Activated gamma-delta T cell treated with anti-CD3 and anti-CD28 coated beads, Interleukin-2, amount 50 U/mL, for 16 hours (primary cell): ENCODE results near the gene SHC4.

Experiments used
- DNase-seq: peaks from one replicate; pipeline ENCODE4 v3.0.0-alpha.2; 2020; ENCODE audit warnings: low read depth

The SHC4 gene

DNA sequence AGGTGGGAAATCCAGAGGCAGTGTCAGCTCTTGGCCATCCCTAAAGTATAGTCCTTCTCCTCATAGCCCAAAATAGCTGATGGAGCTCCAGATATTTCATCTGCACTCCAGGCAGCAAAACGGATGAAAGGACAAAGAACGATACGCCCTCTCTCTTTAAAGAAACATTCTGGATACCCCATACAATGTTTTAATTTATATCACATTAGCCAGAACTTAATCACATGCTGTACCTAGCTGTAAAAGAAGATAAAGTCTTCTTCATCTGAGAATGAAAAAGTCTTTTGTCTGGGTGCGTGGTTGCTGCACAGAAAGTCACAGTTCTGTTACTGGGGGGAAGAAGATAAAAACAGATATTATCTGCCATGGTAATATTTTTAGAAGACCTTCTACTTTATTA is 4.3 kb upstream of the SHC4 start:
- DNase-seq: no peak

DNA sequence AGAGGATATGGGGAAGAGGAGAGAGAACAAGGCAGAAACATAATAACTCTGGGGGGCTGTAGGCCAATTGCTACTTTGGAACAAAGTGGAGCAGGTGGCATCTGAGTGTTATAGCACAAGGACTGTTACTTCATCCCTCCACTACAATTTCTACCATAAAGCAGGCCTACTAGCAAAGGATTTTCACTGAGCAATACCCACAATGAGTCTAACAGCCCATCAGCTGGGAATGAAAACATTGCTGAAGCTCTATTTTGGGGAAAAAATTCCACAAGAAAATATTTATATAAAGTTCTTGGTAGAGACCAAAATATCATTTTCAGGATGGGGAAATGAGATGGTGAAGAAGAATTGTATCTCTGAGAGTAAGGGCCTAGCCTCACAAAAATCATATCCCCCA is 3.6 kb upstream of the SHC4 start:
- DNase-seq: no peak

DNA sequence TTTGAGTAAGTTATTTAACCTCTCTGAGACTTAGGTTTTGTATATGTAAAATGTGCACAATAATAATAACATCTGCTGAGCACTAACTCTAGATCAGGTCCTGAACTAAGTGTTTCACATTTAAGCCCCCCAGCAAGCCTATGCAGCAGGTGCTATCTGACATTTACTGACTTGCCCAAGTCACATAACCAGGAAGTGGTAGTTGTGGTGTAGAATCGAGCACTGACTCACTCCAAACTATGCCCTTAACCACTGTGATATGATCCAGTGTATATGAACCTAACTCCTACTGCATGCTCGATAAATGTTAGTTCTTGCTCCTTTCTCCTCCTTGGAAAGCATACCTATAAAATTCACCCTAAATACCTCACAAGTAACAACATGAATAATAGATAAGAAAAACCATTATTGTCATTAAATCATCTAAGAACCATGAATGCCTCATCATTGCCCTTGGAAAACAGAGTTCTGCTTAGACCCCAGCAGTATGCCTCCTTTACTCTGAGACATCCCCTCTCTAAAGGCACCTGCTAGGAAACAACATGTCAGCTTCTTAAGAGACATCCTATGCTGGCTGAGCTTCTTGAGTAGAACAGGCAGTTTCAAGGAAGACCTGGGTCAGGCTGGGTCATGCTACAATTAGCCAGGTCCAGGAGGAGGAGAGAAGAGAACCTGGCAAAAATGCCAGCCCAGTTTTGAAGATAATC is 3.0 kb upstream of the SHC4 start:
- DNase-seq: peak; percentile 30

- DNase-seq: no peak
Measured at GRCh38 chr15:48965972-48966371, 2.3 kb upstream of the SHC4 start.

DNA sequence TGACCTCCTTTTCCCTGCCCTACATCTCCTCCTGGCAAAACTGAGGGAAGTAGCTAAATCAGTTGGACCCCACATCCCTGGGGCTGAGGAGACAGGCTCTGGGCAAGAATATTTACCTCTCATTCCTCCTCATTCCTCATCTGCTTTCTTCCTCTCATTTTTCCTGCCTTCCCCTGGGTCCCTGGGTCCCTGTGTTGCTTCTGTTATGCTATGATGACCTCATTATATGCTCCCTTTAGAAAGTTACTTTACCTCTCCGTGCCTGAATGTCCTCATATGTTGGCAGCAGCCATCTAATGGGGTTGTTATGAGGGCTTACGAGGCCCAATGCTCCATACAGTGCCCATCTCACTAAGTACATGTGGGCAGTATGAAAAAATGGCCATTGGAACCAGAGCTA is 1.2 kb upstream of the SHC4 start:
- DNase-seq: no peak

DNA sequence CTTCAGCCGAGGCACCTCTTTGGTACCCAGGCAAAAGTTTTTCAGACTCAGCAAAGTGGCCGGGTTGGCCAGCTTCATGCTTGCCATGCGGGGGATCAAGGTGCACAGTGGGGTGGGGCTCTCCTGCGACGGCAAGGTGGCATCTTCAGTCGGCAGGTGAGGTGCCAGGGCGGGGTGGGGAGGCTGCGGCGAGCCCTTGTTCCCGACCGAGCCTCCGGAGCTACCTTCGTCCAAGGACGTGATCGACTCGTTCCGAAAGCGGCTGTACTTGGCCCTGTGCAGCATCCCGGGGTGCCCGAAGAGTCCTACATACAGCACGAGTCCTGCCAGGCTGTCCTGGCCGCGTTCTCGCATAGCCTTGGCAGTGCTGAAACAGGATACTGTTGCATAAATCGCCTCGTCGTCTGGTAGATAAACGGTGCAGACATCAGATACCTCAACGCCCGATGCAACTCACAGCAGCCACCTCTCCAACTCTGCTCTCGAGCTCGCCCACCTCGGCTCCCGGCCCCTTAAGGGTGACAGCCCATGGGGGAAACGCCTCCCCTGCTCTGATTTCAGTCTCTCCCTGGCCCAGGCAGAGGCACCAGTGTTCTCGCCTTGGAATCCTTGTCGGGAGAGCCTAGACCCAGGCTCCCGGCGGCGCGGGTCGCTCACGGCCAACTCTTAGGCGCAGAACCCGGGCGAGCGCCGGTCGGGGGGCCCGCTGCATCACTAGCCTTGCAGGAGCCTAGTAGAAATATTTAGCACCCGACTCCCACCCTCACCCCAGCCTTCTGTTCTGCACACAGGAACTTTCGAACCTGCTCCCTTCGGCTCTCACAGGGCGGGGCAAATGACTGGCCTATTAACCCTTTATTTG is 826 bp downstream of the SHC4 start:
- DNase-seq: no peak

DNA sequence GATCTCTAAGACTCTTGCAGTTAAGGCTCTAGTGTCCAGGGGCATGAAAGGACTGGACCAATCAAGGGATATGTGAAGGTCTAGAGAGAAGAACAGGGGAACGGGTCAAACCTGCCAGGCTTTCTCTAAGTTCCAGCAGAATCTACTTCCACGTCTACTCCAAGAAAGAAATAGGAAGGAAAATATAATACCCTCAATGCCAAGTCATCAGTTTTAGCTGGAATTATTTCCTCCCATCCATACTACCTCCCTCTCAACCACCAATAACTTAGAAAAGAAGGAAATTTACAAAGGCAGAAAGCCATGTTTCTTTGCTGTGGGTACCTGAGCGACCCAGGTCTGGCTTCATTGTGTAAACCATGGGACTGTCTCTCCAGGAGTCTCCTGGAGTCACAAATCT is 7.8 kb downstream of the SHC4 start:
- no peak for DNase-seq

DNA sequence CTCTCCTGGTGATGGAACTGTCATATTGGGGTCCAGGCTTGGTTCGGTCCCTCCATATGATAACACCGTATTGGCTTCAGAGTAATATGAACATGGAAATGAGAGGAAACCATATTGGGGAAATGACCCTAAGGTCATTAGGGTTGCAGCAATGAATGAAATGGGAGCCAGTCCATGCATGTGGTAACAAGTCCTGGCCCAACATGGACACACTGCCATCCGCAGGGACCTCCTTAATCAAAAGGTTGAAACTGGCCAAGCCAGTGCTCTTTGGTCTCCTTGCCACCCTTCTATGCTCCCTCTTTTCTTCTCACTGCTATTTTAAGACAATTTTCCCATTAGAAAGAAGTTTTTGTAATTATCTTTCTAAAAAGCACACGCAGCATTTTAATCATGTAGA is 8.3 kb downstream of the SHC4 start:
- DNase-seq: no peak

DNA sequence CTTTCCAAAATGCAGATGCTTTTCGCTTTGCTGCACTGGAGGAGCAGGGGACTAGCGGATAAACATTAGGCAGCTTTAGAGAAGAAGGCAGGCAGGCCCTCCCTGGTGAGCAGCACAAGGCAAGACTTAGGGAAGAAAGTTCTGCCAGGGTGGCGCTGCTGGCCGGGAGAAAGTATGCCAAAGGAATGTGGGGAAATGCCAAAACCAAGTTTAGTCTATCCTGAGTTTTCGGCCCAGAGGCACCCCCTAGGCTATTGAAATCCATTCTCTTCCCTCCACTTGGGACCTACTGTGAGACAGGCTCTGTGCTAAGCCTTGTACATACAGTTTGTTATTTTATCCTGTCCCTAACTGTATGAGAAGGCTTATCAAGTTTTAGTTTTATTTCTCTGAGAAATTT is 9.2 kb downstream of the SHC4 start:
- no peak for DNase-seq

GRCh38 chr15:48946840-48947187 is 16.9 kb downstream of the SHC4 start:
- no peak for DNase-seq

DNA sequence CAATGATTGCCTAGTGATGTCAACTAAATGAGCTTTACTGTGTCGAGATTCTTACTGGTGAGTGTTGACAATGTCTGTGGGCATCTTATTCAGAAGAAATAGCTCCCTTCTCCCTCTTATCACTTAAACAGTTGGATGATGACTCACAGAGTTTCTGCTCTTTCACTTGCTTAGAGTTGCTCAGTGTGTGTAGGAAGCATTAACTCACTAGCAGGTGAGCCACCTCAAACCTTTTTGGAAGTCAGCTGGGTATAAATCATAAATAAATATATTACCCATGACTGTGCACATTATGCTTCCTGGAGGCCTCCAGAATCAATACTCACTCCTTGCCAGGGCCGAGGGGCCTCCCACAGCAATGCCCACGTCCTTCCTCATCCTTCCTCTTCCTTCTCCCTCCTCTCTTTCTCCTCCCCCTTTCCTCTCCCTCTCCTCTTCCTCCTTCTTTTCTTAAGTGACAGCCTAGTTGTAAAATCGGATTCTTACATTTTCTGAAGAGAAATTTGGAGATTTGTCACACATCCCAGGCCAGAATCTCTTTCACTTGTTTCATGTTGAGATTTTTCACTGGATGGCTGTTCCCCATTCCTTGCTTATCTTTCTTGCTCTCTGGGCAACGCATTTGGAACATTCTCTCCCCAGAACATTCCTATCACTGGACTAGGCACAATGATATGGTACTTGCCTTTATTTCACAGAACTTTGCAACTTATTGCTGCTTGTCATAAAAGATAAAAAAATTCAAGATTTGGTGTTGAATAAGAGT is 17.5 kb downstream of the SHC4 start:
- DNase-seq: no peak

DNA sequence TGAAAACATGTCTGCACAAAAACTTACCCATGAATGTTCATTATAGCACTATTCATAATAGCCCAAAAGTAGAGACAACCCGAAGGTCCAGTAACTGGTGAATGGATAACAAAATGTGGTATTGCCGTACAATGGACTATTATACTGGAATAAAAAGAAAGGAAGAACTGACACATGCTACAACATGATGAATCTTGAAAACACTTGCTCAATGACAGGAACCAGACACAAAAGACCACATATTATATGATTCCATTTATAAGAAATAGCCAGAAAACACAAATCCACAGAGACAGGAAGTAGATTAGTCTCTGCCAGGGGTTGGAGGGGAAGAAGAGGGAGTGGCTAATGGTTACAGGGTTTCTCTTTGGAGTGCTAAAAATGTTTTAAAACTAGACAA is 18.3 kb downstream of the SHC4 start:
- DNase-seq: no peak

DNA sequence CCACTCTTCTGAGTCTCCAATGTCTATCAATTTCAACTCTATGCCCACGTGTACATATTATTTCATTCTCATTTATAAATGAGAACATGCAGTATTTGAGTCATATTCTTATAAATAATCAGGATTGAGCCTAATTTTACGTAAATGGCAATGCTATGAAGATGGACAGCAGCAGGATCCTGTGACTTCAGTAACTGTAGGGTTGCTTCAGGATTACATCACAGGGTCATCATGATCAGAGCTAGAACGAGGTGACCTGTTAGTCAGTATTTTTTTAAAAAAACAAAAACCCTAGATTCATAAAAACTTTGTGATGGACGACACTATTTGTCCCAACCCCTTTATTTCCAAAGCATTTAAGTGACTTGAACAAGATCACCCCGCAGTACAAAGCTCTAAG is 21.8 kb downstream of the SHC4 start:
- no peak for DNase-seq

DNA sequence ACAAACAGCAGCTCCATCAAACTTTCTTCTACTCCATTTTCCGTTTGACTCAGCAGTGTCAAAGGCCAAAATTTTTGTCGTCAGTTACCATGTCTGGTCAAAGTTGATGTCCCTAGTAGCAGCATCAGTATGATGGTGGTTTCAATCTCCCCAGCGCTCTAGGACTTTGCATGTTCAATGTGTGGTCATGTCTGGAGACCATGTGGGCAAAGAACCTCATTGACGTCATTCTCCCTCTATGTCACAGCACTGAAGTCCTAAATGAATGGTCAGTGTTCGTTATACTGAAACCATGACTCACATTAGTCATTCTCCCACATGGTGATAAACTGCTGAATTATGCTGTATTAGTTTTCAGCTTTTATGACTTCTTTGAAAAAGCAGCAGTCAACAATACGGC is 23.2 kb downstream of the SHC4 start:
- no peak for DNase-seq

GRCh38 chr15:48939648-48940047 is 24.1 kb downstream of the SHC4 start:
- DNase-seq: no peak

- no peak for DNase-seq
Measured at GRCh38 chr15:48937886-48938285, 25.8 kb downstream of the SHC4 start.

DNA sequence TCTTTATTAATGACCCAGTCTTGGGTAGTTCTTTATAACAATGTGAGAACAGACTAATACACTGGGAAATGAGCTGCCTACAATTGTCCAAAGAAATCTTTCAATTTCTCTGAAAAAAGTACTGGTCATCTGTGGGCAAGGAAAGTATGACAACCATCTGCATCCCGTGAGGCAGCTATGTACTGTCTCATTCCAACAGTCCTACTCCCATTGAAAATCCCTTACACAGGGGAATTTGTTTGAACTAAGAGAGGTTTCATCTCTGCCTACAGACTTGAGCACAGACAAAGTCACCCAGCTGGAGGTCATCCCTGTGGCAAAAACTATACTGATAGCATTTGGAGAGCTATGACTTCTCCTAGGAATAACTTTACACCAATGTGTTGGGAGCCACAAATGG is 27.1 kb downstream of the SHC4 start:
- no peak for DNase-seq

DNA sequence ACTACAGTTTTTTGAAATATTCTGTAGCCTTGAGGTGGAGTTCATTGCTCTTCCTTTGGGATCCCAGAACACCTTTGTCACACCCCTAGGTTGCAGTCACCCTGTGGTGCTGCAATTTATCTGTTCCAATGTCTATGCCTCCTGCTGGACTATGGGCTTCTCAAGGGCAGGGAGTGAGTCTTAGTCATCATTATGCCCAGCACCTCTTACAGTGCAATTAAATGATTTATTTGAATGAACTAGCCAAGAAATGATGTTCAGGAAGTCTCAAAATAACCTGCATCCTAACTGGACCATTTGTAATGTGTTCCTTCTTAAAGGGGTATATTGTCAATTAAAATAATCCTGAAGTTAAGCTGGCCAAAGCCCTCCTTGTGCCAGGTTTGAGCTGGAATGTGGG is 28.5 kb downstream of the SHC4 start:
- no peak for DNase-seq

- DNase-seq: no peak
Measured at GRCh38 chr15:48930735-48931134, 33.0 kb downstream of the SHC4 start.

DNA sequence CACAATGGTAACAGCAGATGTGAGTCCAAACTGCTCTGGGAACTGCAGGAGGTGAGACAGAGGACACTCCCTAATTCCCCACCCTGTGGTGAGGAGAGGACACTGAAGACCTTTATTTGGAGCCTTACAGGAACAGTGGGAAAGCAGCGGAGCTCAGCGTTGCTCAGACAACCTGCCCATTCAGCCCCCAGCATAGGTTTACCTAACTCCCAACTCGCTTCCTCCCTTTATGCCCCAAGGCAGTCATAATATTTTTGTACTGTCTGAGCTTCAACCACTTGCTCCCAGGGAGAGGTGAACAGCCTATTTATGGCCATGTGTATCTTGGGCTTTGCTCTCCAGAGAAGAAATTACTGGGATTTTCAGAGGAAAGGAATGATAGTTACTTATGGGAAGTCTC is 34.1 kb downstream of the SHC4 start:
- DNase-seq: no peak

- DNase-seq: no peak
Measured at GRCh38 chr15:48928877-48929538, 34.7 kb downstream of the SHC4 start.

GRCh38 chr15:48925714-48926223 is 38.0 kb downstream of the SHC4 start:
- DNase-seq: no peak
